GM19438 (cell line): ENCODE measurements around the gene STT3A.
"Not testable (repeated sequence)": the region's sequence is repeated elsewhere in the genome, so short reads cannot be mapped to it uniquely, and the experiment has no call there.

Experiments
- ATAC-seq: cut with Tn5 transposase; IDR thresholded peaks from one replicate; pipeline ENCODE4 v1.9.1; 2021; ENCODE audit warnings: low read depth; ENCODE audit not compliant: unreplicated experiment

Gene STT3A

GRCh38 chr11:125592305-125593113, at the start of gene STT3A:
TSS of gene STT3A (plus strand) at chr11:125592852. CDS start at chr11:125595916, 3,064 bp downstream.
- peak; percentile 95 for ATAC-seq

GRCh38 chr11:125550780-125551179, 41.9 kb upstream of the STT3A start:
- ATAC-seq: no peak

DNA sequence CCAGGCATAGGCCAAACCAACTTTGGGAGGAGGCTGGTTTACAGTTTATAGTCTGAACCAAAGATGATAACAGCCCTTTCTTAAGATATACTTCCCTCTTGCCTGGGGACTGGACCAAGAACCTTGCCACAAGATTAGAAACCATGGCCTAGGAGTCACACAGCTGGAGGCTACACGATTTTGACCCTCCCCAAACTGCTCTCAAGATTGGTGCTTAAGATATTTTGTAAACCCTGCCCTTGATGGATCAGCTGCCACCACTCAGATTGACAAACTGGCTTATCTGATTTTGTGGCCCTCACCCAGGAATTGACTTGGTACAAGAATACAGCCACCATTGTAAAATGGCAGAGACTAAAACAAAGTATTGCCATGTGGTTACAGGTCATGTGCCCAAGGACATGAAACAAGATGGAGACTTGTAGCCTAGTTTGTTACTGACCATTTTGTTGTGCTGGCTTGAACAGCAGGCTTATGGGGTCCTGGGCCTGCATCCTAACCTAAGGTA, 40.8 kb upstream of the STT3A start:
- ATAC-seq: no peak

- no peak for ATAC-seq
Measured at GRCh38 chr11:125552927-125553326, 39.7 kb upstream of the STT3A start.

- ATAC-seq: no peak
Measured at GRCh38 chr11:125553357-125553756, 39.3 kb upstream of the STT3A start.

- ATAC-seq: no peak
Measured at GRCh38 chr11:125554038-125554437, 38.6 kb upstream of the STT3A start.

DNA sequence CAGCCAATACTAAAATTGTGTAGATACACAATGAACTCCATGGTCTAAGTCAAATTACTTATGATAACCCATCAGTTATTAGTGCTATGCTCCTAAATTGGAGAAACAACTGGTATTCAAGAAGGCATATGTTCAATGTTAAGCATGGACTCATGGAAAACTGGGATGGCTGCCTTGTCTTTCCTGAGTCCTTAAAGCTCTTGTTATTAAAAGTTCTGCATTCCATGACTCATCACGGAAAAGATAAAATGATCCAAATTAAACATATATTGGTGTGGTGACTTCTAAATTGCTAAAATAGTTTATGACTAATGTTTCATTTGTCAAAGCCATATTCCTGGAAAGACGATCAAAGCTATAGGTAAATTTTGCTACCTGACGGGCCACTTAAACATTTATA, 32.8 kb upstream of the STT3A start:
- ATAC-seq: no peak

DNA sequence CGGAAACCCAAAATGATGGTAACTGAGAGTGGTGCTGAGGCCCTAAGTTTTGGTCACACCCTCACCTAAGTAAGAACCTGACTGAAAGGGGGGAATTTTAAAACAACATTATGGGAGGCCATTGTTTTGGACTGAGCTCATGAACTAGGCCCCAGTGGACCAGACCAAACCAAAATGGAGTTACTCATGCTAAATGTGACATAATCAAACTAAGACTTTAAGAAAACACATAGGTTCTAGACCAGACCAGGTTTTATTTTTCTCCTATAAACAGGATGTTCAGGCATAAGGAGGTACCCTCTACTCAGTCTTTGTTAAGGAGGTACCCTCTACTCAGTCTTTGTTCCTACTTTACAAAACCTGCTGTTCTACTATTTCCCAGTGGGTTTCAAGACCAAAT, 30.7 kb upstream of the STT3A start:
- no peak for ATAC-seq

DNA sequence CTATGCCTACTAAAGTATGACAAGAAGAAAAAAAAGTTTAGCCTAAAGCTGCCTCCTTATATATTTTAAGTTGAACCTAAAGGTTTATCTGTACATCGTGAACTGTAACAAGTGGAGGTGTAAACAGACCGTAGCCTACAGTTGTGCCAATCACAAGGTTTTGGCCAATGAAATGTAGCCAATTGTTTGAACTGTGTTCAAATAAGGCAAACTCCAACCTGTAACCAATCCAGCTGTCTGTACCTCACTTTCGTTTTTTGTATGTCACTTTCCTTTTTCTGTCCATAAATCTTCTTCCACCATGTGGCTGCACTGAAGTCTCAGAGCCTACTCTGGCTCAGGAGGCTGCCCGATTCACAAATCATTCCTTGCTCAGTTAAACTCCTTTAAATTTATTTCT, 30.2 kb upstream of the STT3A start:
- no peak for ATAC-seq

DNA sequence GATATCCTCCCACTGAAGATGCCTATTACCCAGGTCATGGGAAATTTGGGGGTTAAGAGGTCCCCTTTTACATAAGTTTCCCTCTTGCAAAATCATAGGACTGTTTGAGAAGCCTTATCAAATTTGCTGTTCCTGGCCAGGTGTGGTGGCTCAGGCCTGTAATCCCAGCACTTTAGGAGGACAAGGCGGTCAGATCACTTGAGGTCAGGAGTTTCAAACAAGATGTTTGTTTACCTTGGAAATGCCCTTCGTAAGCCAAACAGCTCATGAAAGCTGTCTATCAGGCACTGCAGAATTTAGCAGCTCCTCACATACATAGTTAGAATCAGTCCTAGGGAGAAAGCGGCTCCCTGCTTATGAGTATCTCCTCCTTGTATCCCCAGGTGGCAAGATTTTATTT, 28.3 kb upstream of the STT3A start:
- no peak for ATAC-seq

- ATAC-seq: no peak
Measured at GRCh38 chr11:125566235-125566634, 26.4 kb upstream of the STT3A start.

DNA sequence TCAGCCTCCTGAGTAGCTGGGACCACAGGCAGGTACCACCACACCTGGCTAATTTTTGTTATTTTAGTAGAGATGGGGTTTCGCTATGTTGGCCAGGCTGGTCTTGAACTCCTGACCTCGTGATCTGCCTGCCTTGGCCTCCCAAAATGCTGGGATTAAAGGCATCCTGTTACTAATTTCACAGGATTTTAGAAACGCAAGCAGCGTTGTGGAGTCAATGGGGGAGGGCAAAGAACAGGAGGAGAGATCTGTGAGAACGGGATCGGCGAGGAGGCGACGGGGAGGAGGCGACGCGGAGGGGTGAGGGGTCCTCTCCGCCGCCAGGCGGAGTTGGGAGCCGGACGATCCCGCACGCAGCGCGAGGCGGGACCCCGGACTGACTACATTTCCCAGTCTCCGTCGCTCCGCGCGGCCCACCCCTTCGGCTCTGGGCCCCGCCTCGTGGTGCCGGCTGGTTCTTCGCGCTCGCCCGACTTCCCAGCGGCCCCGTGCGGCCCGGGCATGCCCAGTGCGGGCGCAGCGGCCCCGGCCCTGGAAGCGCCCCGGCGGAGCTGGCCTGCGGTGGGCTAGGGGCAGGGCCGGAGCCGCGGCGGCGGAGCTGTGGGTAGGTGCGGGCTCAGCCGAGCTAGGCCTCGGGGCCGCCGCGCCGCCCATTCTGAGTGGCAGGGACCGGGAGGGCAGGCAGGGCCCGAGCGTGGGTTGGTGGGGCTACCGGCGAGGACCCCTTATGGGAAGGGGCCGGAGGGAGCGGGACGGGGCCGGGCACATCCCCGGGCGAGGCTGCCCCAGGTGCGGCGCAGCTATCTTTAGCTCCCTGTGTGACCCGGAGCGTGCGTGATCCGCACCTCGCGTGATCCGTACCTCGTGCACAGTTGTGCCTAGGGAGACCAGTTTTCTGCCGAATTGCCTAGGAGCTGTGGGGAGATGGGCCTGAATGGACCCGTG, 23.4 kb upstream of the STT3A start, which contains the start of gene EI24:
Gene EI24, plus strand, starts transcription at position 508 of the 945 bp plus-strand sequence. CDS start 3,051 bp downstream, outside the sequence.
- ATAC-seq: peak; percentile 97

- peak; percentile 24 for ATAC-seq
Measured at GRCh38 chr11:125569915-125570621, 22.6 kb upstream of the STT3A start.

DNA sequence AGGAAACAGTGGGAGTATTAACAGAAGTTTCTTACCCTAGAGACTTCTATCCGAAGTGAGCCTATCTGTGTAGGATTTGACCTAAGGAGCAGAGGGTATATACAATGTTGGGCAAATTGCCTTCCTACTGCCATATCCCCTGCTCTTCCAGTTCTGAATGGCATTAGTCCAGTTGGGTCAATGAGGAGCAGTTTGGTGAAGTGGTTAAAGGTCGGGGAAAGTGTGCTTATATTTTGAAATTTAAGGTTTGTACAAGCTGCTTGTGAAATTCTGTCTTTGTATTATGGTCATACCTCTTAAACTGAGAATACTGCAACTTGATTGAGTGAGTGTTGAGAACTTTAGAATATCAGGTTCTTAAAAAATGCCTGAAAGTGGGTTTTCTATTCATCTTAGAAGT, 21.7 kb upstream of the STT3A start:
- no peak for ATAC-seq

- no peak for ATAC-seq
Measured at GRCh38 chr11:125572916-125573315, 19.7 kb upstream of the STT3A start.

DNA sequence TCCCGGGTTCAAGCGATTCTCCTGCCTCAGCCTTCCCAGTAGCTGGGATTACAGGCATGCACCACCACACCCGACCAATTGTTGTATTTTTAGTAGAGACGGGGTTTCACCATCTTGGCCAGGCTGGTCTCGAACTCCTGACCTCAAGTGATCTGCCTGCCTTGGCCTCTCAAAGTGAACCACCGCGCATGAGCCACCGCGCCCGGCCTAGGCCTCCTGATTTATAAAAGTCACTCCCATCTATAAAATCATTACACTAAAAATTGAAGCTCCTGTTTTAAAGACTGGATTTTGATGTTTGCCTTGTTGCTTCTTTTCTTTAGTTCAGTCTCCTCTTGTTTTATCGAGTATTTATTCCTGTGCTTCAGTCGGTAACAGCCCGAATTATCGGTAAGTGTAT, 15.5 kb upstream of the STT3A start:
- ATAC-seq: not testable (repeated sequence)

DNA sequence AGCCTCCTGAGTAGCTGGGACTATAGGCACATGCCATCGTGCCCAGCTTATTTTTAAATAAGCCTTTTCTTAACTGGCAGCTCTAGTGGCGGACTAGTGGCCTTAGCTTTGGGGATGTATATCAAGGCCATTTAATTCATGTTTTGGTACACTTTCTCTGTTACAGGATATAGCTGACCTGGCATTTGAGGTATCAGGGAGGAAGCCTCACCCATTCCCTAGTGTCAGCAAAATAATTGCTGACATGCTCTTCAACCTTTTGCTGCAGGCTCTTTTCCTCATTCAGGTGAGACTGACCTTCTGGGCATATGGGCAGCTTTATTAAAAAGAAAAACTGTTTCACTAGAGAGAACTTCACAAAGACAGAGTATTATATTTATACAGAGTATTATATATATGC, 13.9 kb upstream of the STT3A start:
- no peak for ATAC-seq

DNA sequence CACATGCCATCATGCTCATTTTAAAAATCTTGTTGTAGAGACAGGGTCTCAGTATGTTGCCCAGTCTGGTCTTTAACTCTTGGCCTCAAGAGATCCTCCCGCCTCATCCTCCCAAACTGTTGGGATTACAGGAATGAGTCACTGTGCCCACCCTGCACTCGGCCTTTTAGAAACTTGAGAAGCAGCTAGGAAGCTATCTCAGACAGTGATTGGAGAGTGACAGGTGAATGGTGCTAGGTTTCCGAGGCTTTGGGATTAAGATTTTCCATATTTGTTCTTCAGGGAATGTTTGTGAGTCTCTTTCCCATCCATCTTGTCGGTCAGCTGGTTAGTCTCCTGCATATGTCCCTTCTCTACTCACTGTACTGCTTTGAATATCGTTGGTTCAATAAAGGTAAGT, 12.8 kb upstream of the STT3A start:
- no peak for ATAC-seq

- ATAC-seq: no peak
Measured at GRCh38 chr11:125583496-125583895, 9.2 kb upstream of the STT3A start.

- no peak for ATAC-seq
Measured at GRCh38 chr11:125585487-125585886, 7.2 kb upstream of the STT3A start.

DNA sequence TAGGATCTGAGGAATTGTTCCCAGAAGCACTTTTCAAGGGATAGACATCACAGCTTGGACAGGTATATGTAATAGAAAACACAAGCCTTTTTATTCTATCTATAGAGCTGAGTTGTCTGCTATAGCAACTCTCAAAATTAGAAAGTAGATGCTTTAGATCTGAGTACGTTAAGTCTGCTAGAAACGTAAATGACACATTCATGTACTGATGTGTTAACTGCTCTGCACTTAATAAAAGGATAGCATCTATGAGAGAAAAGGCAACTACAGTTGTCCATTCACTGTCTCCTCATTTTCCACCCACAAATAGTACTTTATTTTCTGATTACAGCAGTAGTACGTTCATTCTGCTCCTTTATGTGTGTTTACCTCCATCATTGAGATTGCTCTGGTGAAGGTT, 6.0 kb upstream of the STT3A start:
- ATAC-seq: no peak
